SK-N-SH (cell line): ENCODE results near the gene CALML3. TPM values are rescaled to one million over a fixed set of nuclear protein-coding genes. Genes with fewer than 3 reads are reported as not detected.

Experiments used
- CTCF ChIA-PET: fragments of 300-600, 350-600 bp; formaldehyde crosslinking; extraction: SDS; loops from one replicate; lab custom pipeline; 2021; lab: Yijun Ruan, JAX
- POLR2A ChIA-PET: fragments of 350-600 bp; sonication (Branson Sonifier 250); formaldehyde crosslinking; extraction: SDS; loops from one replicate; lab custom pipeline; 2020; ENCODE audit warnings: antibody characterized with exemption, inconsistent platforms; lab: Yijun Ruan, JAX
- DNase-seq: peaks from one replicate; pipeline ENCODE4 v3.0.0; 2012
- H2AFZ ChIP-seq: fragments of 200-600 bp; sonication (generic); 2 replicates; pipeline ENCODE4 v1.8.1; 2016; ENCODE audit warnings: antibody characterized with exemption, mild to moderate bottlenecking, low read depth
- H3F3A ChIP-seq: fragments of 200-600 bp; sonication (generic); replicated peaks from 2 replicates; pipeline ENCODE3; 2016; ENCODE audit warnings: antibody characterized with exemption, mild to moderate bottlenecking; ENCODE audit not compliant: insufficient read depth
- H3K27ac ChIP-seq, 2 experiments: fragments of 200-500 bp in 1 of 2; fragments of 200-600 bp in 1 of 2; sonication (Bioruptor generic) in 1 of 2; sonication (generic), shearing (Covaris generic) in 1 of 2; 2 replicates each; pipeline versions ENCODE4 v1.5.1 to v1.6.1; 2014 to 2016; ENCODE audit warnings: low read depth in 2 of 2, inconsistent platforms in 1 of 2, low read length in 1 of 2, mild to moderate bottlenecking in 1 of 2, mixed read lengths in 1 of 2
- H3K27me3 ChIP-seq: fragments of 200-600 bp; sonication (generic), shearing (Covaris generic); 2 replicates; pipeline ENCODE4 v1.6.1; 2016; ENCODE audit warnings: mixed run types; ENCODE audit not compliant: insufficient read depth
- H3K36me3 ChIP-seq, 2 experiments: fragments of 200-500 bp in 1 of 2; fragments of 200-600 bp in 1 of 2; sonication (Bioruptor generic) in 1 of 2; sonication (generic) in 1 of 2; replicated peaks in 1 of 2; 2 replicates each; pipeline versions ENCODE3 to v1.5.1; 2014 to 2016; ENCODE audit warnings: low read length in 1 of 2, mild to moderate bottlenecking in 1 of 2; ENCODE audit not compliant: insufficient read depth in 2 of 2, control insufficient read depth in 1 of 2
- H3K4me1 ChIP-seq, 2 experiments: fragments of 200-500 bp in 1 of 2; fragments of 200-600 bp in 1 of 2; sonication (Bioruptor generic) in 1 of 2; sonication (generic), shearing (Covaris generic) in 1 of 2; 2 replicates each; pipeline versions ENCODE4 v1.5.1 to v1.6.1; 2014 to 2016; ENCODE audit warnings: low read depth in 1 of 2, low read length in 1 of 2, mixed run types in 1 of 2; ENCODE audit not compliant: insufficient read depth in 2 of 2, control insufficient read depth in 1 of 2
- H3K4me2 ChIP-seq: fragments of 200-600 bp; sonication (generic), shearing (Covaris generic); 2 replicates; pipeline ENCODE4 v1.6.1; 2017; ENCODE audit warnings: mixed run types
- H3K4me3 ChIP-seq, 2 experiments: fragments of 200-500 bp in 1 of 2; fragments of 200-600 bp in 1 of 2; sonication (Bioruptor generic) in 1 of 2; sonication (generic), shearing (Covaris generic) in 1 of 2; 2 replicates each; pipeline versions ENCODE4 v1.5.1 to v1.8.1; 2014 to 2016; ENCODE audit warnings: low read depth in 2 of 2, inconsistent platforms in 1 of 2, low read length in 1 of 2, mild to moderate bottlenecking in 1 of 2, mixed read lengths in 1 of 2, moderate library complexity in 1 of 2
- H3K79me2 ChIP-seq: fragments of 200-600 bp; sonication (generic); 2 replicates; pipeline ENCODE4 v1.8.1; 2017; ENCODE audit warnings: mild to moderate bottlenecking; ENCODE audit not compliant: insufficient read depth
- H3K9ac ChIP-seq: fragments of 200-600 bp; sonication (generic); 2 replicates; pipeline ENCODE4 v1.6.1; 2017; ENCODE audit warnings: mixed run types
- H3K9me2 ChIP-seq: fragments of 200-600 bp; sonication (generic); 2 replicates; pipeline ENCODE4 v1.6.1; 2017; ENCODE audit warnings: mixed run types
- H3K9me3 ChIP-seq: fragments of 200-600 bp; sonication (generic); 2 replicates; pipeline ENCODE4 v1.6.1; 2017; ENCODE audit warnings: mixed run types, mild to moderate bottlenecking, moderate library complexity
- H4K20me1 ChIP-seq: fragments of 200-600 bp; sonication (generic); 2 replicates; pipeline ENCODE4 v1.6.1; 2017; ENCODE audit warnings: mild to moderate bottlenecking, mixed run types; ENCODE audit not compliant: insufficient read depth
- CHD2 ChIP-seq: fragments of 150-350 bp; IDR thresholded peaks from 2 replicates; pipeline ENCODE4 v1.6.1; 2018; ENCODE audit warnings: low read length; ENCODE audit not compliant: partially characterized antibody
- EP300 ChIP-seq, 2 experiments: IDR thresholded peaks; 2 replicates each; pipeline versions ENCODE4 v1.4.0 to v1.6.1; 2012; ENCODE audit warnings: borderline replicate concordance in 1 of 2, low read depth in 1 of 2, low read length in 1 of 2
- FOXJ3 ChIP-seq: sonication (generic); formaldehyde crosslinking; IDR thresholded peaks from 2 replicates; pipeline ENCODE4 v1.5.1; 2020; ENCODE audit warnings: mild to moderate bottlenecking, missing genetic modification reagents
- GATA2 ChIP-seq: sonication (generic); formaldehyde crosslinking; IDR thresholded peaks from 2 replicates; pipeline ENCODE4 v1.5.0; 2020; ENCODE audit warnings: mild to moderate bottlenecking, missing genetic modification reagents
- MEF2A ChIP-seq: IDR thresholded peaks from 2 replicates; pipeline ENCODE4 v1.4.0; 2012; ENCODE audit warnings: low read depth, borderline replicate concordance
- MXI1 ChIP-seq: IDR thresholded peaks from 2 replicates; pipeline ENCODE4 v1.6.1; 2012; ENCODE audit warnings: mild to moderate bottlenecking, low read depth, low read length, improper control_type of control experiment
- RAD21 ChIP-seq: IDR thresholded peaks from 2 replicates; pipeline ENCODE4 v1.6.1; 2012; ENCODE audit warnings: mild to moderate bottlenecking, low read length
- REST ChIP-seq: IDR thresholded peaks from 2 replicates; pipeline ENCODE4 v1.6.1; 2012; ENCODE audit warnings: mild to moderate bottlenecking, low read depth, low read length, moderate library complexity
- RFX5 ChIP-seq: IDR thresholded peaks from 2 replicates; pipeline ENCODE4 v1.6.1; 2012; ENCODE audit warnings: mild to moderate bottlenecking, improper control_type of control experiment, low read length
- RXRA ChIP-seq: IDR thresholded peaks from 2 replicates; pipeline ENCODE4 v1.4.0; 2012; ENCODE audit warnings: low read depth, mild to moderate bottlenecking, borderline replicate concordance
- SIN3A ChIP-seq: IDR thresholded peaks from 2 replicates; pipeline ENCODE4 v1.6.1; 2012; ENCODE audit warnings: low read depth, mild to moderate bottlenecking, low read length, moderate library complexity, borderline replicate concordance
- SMC3 ChIP-seq: IDR thresholded peaks from 2 replicates; pipeline ENCODE4 v1.6.1; 2012; ENCODE audit warnings: low read depth, low read length, improper control_type of control experiment
- TAF1 ChIP-seq: IDR thresholded peaks from 2 replicates; pipeline ENCODE4 v1.6.1; 2012; ENCODE audit warnings: low read depth, mild to moderate bottlenecking, low read length, moderate library complexity, borderline replicate concordance
- TCF12 ChIP-seq: IDR thresholded peaks from 2 replicates; pipeline ENCODE4 v1.4.0; 2012
- YY1 ChIP-seq: IDR thresholded peaks from 2 replicates; pipeline ENCODE4 v1.4.0; 2012; ENCODE audit warnings: low read depth, mild to moderate bottlenecking
- ZBTB33 ChIP-seq: IDR thresholded peaks from 2 replicates; pipeline ENCODE4 v1.4.0; 2012; ENCODE audit warnings: low read depth, borderline replicate concordance
- WGBS: methylation state at CpG from one replicate; pipeline ENCODE4 v1.1.6; 2017; ENCODE audit warnings: low lambda C conversion rate; 5-methylcytosine and 5-hydroxymethylcytosine counted together
- polyA plus RNA-seq, 3 experiments: library from polyadenylated mRNA; depleted of rRNA; stranded (reverse); fragments of >200 nt; gene quantifications; 2 replicates each; pipeline ENCODE4 v1.2.3, GENCODE V29; 2012
- TF ChIP-seq, protein P1 (sequence below): fragments of 150-350 bp; IDR thresholded peaks from 2 replicates; pipeline ENCODE4 v1.6.1; 2017; ENCODE audit warnings: antibody characterized with exemption, low read length, low read depth, borderline replicate concordance
- TF ChIP-seq, protein P2 (sequence below): fragments of 150-350 bp; IDR thresholded peaks from 2 replicates; pipeline ENCODE4 v1.6.1; 2016; ENCODE audit warnings: mild to moderate bottlenecking, low read depth, low read length

The CALML3 gene
- polyA plus RNA-seq, 1 of the 3 experiments (the other 2 are of a cell fraction): not detected

GRCh38 chr10:5477948-5478693 lies 46.6 kb upstream of the CALML3 start:
- WGBS: 85% methylated on average over 11 of the region's 11 CpGs
- H3K4me3 ChIP-seq: no peak overlapping the region
- no peak for TF ChIP-seq SIN3A
- TF ChIP-seq SMC3: no peak
- no peak for TF ChIP-seq RFX5
- no peak for TF ChIP-seq CHD2
- no peak for TF ChIP-seq RXRA
- TF ChIP-seq, protein P1, sequence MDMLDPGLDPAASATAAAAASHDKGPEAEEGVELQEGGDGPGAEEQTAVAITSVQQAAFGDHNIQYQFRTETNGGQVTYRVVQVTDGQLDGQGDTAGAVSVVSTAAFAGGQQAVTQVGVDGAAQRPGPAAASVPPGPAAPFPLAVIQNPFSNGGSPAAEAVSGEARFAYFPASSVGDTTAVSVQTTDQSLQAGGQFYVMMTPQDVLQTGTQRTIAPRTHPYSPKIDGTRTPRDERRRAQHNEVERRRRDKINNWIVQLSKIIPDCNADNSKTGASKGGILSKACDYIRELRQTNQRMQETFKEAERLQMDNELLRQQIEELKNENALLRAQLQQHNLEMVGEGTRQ: no peak
- no peak for TF ChIP-seq MEF2A
- TF ChIP-seq FOXJ3 (CRISPR knock-in tag): no peak
- no peaks in the 10 kb centered on the region for H3K9me3 ChIP-seq
- no peaks in the 10 kb centered on the region for H4K20me1 ChIP-seq
- no peak overlapping the region for H2AFZ ChIP-seq
- H3K79me2 ChIP-seq: no peaks in the 10 kb centered on the region
- H3K4me1 ChIP-seq: no peaks in the 10 kb centered on the region
- no peaks in the 10 kb centered on the region for H3K27me3 ChIP-seq
- ChIA-PET CTCF (interaction anchor here (1.7 kb wide), 1 partner anchor 145 kb away, joined by 4 read pairs; no protein-coding TSS in a partner anchor), POLR2A (no interaction called here)
- H3F3A ChIP-seq: no peaks in the 10 kb centered on the region
- H3K36me3 ChIP-seq: no peaks in the 10 kb centered on the region
- H3K9me2 ChIP-seq: no peaks in the 10 kb centered on the region
- no peak overlapping the region for H3K27ac ChIP-seq
- no peak overlapping the region for H3K4me2 ChIP-seq
- DNase-seq: no peak
- H3K9ac ChIP-seq: no peak overlapping the region

GRCh38 chr10:5478694-5479305 lies 46.0 kb upstream of the CALML3 start:
- Histone ChIP-seq H4K20me1 (no peaks in the 10 kb centered on the region), H3K9me2 (no peaks in the 10 kb centered on the region), H3K27ac (no peak overlapping the region), H3K9me3 (no peaks in the 10 kb centered on the region), H3K4me1 (no peaks in the 10 kb centered on the region), H3K27me3 (no peaks in the 10 kb centered on the region), H3K79me2 (no peaks in the 10 kb centered on the region), H2AFZ (no peak overlapping the region), H3K4me2 (no peak overlapping the region), H3F3A (no peaks in the 10 kb centered on the region), H3K9ac (no peak overlapping the region), H3K36me3 (no peaks in the 10 kb centered on the region), H3K4me3 (no peak overlapping the region)
- CTCF ChIA-PET: interaction anchor here (1.7 kb wide), 1 partner anchor 144 kb away, joined by 4 read pairs; no protein-coding TSS in a partner anchor
- peak; percentile 22 for DNase-seq
- WGBS: 87% methylated on average over 14 of the region's 18 CpGs
- POLR2A ChIA-PET: no interaction called here
- TF ChIP-seq, protein P2, sequence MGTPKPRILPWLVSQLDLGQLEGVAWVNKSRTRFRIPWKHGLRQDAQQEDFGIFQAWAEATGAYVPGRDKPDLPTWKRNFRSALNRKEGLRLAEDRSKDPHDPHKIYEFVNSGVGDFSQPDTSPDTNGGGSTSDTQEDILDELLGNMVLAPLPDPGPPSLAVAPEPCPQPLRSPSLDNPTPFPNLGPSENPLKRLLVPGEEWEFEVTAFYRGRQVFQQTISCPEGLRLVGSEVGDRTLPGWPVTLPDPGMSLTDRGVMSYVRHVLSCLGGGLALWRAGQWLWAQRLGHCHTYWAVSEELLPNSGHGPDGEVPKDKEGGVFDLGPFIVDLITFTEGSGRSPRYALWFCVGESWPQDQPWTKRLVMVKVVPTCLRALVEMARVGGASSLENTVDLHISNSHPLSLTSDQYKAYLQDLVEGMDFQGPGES: no peak
- TF ChIP-seq GATA2 (CRISPR knock-in tag) (no peak), CHD2 (no peak), RAD21 (no peak), TCF12 (no peak), EP300 (IDR thresholded peaks at IDR 0.05; ENCODE audit: borderline replicate concordance in 1 of 2, low read depth in 1 of 2, low read length in 1 of 2) (no peak), ZBTB33 (no peak), RFX5 (no peak), REST (no peak), MXI1 (no peak), TAF1 (no peak), YY1 (no peak)
